ENCODE data around the gene ZNF331. TPM values are rescaled to one million over a fixed set of nuclear protein-coding genes. Genes with fewer than 3 reads are reported as not detected.

The ZNF331 gene
- total RNA-seq, 1 experiment from 2014 or later = 28.0 TPM

DNA sequence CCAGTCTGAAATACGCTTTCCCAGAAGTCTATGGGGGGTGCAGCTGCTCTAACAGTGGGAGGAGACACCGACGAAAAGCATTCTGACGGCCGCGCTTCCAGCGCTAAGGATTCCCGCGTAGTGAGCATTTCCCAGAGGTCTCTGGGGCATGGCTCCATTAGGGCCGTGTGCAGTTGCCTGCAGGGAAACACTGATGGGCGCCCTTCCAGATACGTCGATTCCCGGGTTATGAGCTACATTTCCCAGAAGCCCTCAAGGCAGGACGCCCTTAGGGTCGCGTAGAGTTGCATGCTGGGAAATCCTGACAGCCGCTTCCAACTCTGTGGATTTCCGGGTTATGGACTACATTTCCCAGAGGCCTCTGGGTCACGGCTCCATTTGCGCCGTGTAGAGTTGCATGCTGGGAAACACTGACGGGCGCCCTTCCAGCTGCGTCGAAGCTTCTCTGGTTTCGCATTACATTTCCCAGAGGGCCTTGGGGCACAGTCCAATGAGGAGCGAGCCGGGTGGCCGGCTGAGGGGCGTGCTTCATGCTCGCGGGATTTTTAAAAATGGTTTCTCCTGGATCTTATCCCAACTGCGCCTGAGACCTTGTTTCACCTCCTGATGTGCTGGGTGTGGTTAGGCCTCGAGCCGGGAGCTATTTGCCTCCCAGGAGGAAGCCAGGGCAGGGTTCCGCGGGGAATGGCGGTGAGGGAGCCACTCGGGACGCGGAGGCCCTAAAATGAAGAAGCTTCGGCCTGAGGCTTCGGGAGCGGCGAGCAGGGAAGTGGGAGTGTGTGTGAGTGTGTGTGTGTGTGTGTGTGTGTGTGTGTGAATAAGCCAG lies 17.2 kb upstream of the ZNF331 start:
- intact Hi-C loops (cut with micrococcal nuclease) = loop anchor here (1.0 to 2.0 kb wide), 2 partner anchors 24 to 132 kb away; no protein-coding TSS in a partner anchor

DNA sequence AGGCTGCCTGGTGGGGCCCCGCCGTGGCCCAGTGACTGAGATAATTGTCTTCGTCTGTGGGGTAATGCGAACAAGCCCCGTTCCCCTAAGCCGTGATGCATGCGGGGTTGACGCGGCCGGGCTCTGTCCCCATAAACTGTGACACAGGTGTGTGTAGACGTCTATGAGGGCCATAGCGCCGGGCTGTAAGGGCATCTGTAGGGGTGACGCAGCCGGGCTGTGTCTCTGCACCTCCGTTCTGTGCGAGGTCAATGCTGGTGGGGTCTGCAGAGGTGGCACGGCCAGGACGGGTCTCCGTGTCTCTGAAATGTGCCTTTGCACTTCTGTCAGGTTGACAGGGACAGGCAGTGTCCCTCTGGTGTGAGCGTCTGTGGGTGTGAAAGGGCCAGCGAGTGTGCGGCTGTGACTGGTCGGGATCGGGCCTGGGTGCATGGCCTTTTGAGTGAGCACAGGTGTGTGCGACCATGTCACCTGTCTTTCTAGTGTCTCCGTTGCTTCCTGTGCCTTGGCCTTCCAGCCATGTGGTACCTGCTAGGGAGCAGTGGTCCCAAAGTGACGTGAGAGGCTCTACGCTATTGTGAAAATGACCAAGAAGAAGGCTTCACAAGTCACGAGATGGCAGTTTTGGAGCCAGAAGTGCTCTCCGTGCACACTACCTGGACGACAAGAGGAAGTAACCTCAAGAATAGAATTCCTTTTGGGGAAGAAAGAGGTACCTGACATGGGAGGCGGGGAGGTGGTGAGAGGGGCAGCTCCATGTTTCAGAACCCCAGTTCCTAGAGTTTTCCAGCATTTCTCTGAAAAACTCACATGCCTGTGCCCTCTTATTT lies 16.4 kb upstream of the ZNF331 start:
- Histone ChIP-seq H3K9me3 (ENCODE audit: low read length) (peaks cover 8% of the 10 kb centered on the region; the same call in 1 of the 2 replicates), H3K9me2 (replicated peaks; ENCODE audit: low read length) (no peaks in the 10 kb centered on the region), H3F3A (ENCODE audit: low read length, unreplicated experiment) (no peaks in the 10 kb centered on the region), H2AFZ (ENCODE audit: low read length) (peak overlapping the region; percentile 99), H3K36me3 (ENCODE audit: low read depth, low read length) (peaks cover 20% of the 10 kb centered on the region), H3K4me3 (ENCODE audit: low read length) (peak overlapping the region; percentile 91), H3K9ac (ENCODE audit: low read length) (peak overlapping the region; percentile 83), H4K20me1 (ENCODE audit: low read length) (no peaks in the 10 kb centered on the region), H3K27me3 (ENCODE audit: low read length) (no peaks in the 10 kb centered on the region), H3K4me2 (ENCODE audit: low read length) (peak overlapping the region; percentile 93), H3K27ac (ENCODE audit: low read length) (peak overlapping the region; percentile 34; the same call in 1 of the 2 replicates), H3K4me1 (ENCODE audit: insufficient read depth, low read length) (peaks cover 5% of the 10 kb centered on the region; the same call in 1 of the 2 replicates), H3K79me2 (ENCODE audit: low read length) (peaks cover 29% of the 10 kb centered on the region)
- ATAC-seq (peak; percentile 35), DNase-seq (peak; percentile 12)
- POLR2A ChIA-PET (ENCODE audit: unreplicated experiment) = interaction anchor here (0.6 kb wide), 1 partner anchor 188 kb away, joined by 3 read pairs; the partner anchor contains the start of gene ZNF845
- TF ChIP-seq EZH2phosphoT487 (IDR thresholded peaks at IDR 0.05; ENCODE audit: borderline replicate concordance, low read length) = no peak
- intact Hi-C loops (cut with micrococcal nuclease) = loop anchor here (2.0 kb wide), 1 partner anchor 23 kb away; no protein-coding TSS in a partner anchor
- CTCF ChIA-PET = no interaction called here
- BruUV-seq (replicated peaks) = TSS peak; percentile 79

More for the DNA sequence above, 17.2 kb upstream of the ZNF331 start:
- Histone ChIP-seq H3K27ac (ENCODE audit: low read length) (peak overlapping the region; percentile 34; the same call in 1 of the 2 replicates), H3K4me2 (ENCODE audit: low read length) (peak overlapping the region; percentile 93), H3K4me3 (ENCODE audit: low read length) (peak overlapping the region; percentile 91), H3K27me3 (ENCODE audit: low read length) (no peaks in the 10 kb centered on the region), H3K79me2 (ENCODE audit: low read length) (peaks cover 25% of the 10 kb centered on the region), H3F3A (ENCODE audit: low read length, unreplicated experiment) (no peaks in the 10 kb centered on the region), H2AFZ (ENCODE audit: low read length) (peak overlapping the region; percentile 99), H4K20me1 (ENCODE audit: low read length) (no peaks in the 10 kb centered on the region), H3K9me3 (ENCODE audit: low read length) (peaks cover 5% of the 10 kb centered on the region; the same call in 1 of the 2 replicates), H3K4me1 (ENCODE audit: insufficient read depth, low read length) (peaks cover 5% of the 10 kb centered on the region; the same call in 1 of the 2 replicates), H3K36me3 (ENCODE audit: low read depth, low read length) (peaks cover 14% of the 10 kb centered on the region), H3K9ac (ENCODE audit: low read length) (peak overlapping the region; percentile 83), H3K9me2 (replicated peaks; ENCODE audit: low read length) (no peaks in the 10 kb centered on the region)
- ATAC-seq = peak; percentile 99
- peak; percentile 99 for DNase-seq
- BruUV-seq (replicated peaks) = no TSS peak
- ChIA-PET CTCF (no interaction called here), POLR2A (ENCODE audit: unreplicated experiment) (interaction anchor here (0.6 kb wide), 2 partner anchors 187 to 347 kb away, joined by 3 to 5 read pairs; partner anchors contain the start of genes MYADM and ZNF845)
- no peak for TF ChIP-seq EZH2phosphoT487 (IDR thresholded peaks at IDR 0.05; ENCODE audit: borderline replicate concordance, low read length)
- no peak for TF ChIP-seq EZH2 (IDR thresholded peaks at IDR 0.05; ENCODE audit: low read length, unreplicated experiment)

DNA sequence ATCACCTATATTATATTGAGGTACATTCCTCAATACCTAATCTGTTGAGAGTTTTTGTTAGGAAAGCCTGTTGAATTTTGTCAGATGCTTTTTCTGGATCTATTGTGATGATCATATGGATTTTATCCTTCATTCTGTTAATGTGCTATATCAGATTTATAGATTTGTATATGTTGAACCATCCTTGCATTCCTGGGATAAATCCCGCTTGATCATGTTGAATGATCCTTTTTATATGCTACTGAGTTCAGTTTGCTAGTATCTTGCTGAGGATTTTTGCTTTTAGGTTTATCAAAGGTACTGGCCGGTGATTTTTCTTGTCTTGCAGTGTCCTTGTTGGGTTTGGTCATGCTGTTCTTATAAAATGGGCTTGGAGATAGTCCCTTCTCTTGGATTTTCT lies 12.0 kb upstream of the ZNF331 start:
- Histone ChIP-seq H3K79me2 (ENCODE audit: low read length) (peaks cover 29% of the 10 kb centered on the region), H3F3A (ENCODE audit: low read length, unreplicated experiment) (no peaks in the 10 kb centered on the region), H3K9ac (ENCODE audit: low read length) (no peak overlapping the region), H3K4me2 (ENCODE audit: low read length) (no peak overlapping the region), H3K4me1 (ENCODE audit: insufficient read depth, low read length) (peaks cover 5% of the 10 kb centered on the region; the same call in 1 of the 2 replicates), H3K9me3 (ENCODE audit: low read length) (peaks cover 8% of the 10 kb centered on the region; the same call in 1 of the 2 replicates), H3K27ac (ENCODE audit: low read length) (no peak overlapping the region), H2AFZ (ENCODE audit: low read length) (no peak overlapping the region), H3K4me3 (ENCODE audit: low read length) (no peak overlapping the region), H3K27me3 (ENCODE audit: low read length) (no peaks in the 10 kb centered on the region), H4K20me1 (ENCODE audit: low read length) (no peaks in the 10 kb centered on the region), H3K36me3 (ENCODE audit: low read depth, low read length) (peaks cover 46% of the 10 kb centered on the region), H3K9me2 (replicated peaks; ENCODE audit: low read length) (no peaks in the 10 kb centered on the region)
- CTCF ChIA-PET = no interaction called here
- BruUV-seq (replicated peaks) = no TSS peak
- POLR2A ChIA-PET (ENCODE audit: unreplicated experiment) = no interaction called here
- ATAC-seq (no peak), DNase-seq (no peak)
- TF ChIP-seq, protein P1, sequence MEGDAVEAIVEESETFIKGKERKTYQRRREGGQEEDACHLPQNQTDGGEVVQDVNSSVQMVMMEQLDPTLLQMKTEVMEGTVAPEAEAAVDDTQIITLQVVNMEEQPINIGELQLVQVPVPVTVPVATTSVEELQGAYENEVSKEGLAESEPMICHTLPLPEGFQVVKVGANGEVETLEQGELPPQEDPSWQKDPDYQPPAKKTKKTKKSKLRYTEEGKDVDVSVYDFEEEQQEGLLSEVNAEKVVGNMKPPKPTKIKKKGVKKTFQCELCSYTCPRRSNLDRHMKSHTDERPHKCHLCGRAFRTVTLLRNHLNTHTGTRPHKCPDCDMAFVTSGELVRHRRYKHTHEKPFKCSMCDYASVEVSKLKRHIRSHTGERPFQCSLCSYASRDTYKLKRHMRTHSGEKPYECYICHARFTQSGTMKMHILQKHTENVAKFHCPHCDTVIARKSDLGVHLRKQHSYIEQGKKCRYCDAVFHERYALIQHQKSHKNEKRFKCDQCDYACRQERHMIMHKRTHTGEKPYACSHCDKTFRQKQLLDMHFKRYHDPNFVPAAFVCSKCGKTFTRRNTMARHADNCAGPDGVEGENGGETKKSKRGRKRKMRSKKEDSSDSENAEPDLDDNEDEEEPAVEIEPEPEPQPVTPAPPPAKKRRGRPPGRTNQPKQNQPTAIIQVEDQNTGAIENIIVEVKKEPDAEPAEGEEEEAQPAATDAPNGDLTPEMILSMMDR (conservative IDR thresholded peaks at IDR 0.05; ENCODE audit: low read depth, low read length) = no peak
- TF ChIP-seq EZH2phosphoT487 (IDR thresholded peaks at IDR 0.05; ENCODE audit: borderline replicate concordance, low read length) (no peak), EZH2 (IDR thresholded peaks at IDR 0.05; ENCODE audit: low read length, unreplicated experiment) (no peak)
- intact Hi-C loops (cut with micrococcal nuclease) = no loop called here
